GM19023 (cell line): Measurements from ENCODE around the gene SPAG4.
A peak's percentile ranks its signal among the peaks of the same experiment; 100 is the strongest.

ENCODE experiments used
- ATAC-seq: cut with Tn5 transposase; IDR thresholded peaks from one replicate; pipeline ENCODE4 v1.9.1; 2021; ENCODE audit warnings: mild to moderate bottlenecking, moderate library complexity; ENCODE audit not compliant: unreplicated experiment

SPAG4 gene

DNA sequence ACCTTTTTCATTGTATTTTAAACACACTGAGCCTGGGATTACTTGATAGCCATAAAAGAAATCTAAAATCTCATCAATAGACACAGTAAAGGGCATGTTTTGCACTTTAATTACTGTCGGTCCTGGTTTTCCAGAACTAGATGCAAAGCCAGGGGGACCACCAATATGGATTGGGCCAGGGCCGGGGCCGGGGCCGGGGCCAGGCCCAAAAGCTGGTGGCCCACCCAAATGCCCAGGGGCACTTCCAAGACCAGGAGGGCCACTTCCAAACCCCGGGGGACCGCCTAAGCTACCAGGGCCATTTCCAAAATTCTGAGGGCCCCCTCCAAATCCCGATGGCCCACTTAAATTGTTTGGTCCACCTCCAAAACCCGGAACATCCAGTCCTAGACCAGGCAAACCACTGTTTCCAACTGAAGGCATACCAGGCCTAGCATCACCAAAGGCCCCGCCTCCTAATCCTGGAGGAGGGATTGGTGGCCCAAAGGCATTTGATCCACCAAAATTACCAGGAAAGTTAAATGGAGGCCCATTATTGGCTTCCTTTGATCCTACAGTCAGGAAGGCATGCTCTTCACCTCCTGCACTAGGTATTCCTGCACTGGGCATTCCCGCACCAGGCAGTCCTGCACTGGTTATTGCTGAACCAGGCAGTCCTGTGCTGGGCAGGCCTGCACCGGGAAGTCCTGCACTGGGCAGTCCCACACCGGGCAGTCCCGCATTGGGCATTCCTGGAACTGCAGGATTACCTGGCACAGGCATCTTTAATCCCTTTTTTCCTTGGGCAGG lies 37.2 kb downstream of the SPAG4 start:
- ATAC-seq: no peak

GRCh38 chr20:35653430-35653734 lies 37.8 kb downstream of the SPAG4 start:
- ATAC-seq: no peak

GRCh38 chr20:35653893-35654292 lies 38.3 kb downstream of the SPAG4 start:
- no peak for ATAC-seq

DNA sequence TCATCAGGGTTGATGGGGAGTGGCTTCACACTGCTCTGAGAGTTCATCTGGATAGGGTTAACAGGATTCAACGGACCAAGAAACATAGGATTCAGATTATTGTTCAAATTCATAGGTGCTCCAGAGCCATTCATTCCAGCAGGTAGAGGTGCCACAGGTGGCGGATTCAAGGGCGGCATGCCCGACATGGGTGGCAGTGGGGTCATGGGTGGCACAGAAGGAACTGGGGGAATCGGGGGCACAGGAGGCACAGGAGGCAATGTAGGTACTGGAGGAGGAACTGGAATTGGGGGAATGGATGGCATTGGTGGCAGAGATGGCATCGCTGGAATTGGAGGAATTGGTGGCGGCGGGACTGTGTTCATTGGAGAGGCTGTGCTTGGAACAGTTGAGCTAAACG lies 38.8 kb downstream of the SPAG4 start:
- no peak for ATAC-seq

GRCh38 chr20:35657271-35657670 lies 41.6 kb downstream of the SPAG4 start:
- no peak for ATAC-seq

- no peak for ATAC-seq
Observed at GRCh38 chr20:35660122-35660937, 44.7 kb downstream of the SPAG4 start.

DNA sequence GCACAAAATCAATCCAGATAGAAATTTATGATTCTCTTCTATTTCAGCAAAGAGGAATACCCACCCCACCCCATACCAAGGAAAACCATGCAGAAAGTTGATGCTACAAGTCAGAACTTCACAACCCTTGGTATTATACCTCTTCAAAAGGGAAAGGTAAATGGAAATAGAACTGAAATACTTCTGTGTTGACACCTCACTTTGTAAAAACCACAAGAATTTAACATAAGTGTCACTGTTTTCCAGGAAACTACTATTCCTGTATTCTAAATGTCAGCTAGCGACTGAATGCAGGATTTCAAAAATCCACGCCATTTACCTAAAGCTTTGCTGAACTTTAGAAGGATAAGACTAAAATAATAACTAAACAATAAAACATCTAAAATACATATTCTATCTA lies 45.4 kb downstream of the SPAG4 start:
- ATAC-seq: no peak

GRCh38 chr20:35661908-35662307 lies 46.3 kb downstream of the SPAG4 start:
- ATAC-seq: no peak

DNA sequence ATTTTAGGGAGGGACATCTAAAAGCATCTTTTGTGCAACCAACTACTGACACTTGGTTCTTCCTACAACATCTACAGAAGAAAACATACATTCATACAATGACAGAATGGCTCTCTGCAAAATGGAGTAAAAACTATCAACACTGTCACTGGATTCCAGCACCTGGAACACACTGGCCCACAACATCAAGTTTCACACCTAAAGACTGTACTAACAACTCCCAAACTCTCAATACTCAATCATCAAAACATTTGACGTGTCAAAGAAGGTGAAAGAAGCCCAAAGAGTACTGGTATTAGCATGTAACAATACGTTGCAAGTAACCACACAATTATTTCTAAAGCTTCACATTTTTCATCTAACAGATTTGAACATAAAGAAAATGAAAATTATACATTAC lies 46.9 kb downstream of the SPAG4 start:
- ATAC-seq: no peak

GRCh38 chr20:35663516-35664465 lies 48.2 kb downstream of the SPAG4 start:
- peak; percentile 20 for ATAC-seq

DNA sequence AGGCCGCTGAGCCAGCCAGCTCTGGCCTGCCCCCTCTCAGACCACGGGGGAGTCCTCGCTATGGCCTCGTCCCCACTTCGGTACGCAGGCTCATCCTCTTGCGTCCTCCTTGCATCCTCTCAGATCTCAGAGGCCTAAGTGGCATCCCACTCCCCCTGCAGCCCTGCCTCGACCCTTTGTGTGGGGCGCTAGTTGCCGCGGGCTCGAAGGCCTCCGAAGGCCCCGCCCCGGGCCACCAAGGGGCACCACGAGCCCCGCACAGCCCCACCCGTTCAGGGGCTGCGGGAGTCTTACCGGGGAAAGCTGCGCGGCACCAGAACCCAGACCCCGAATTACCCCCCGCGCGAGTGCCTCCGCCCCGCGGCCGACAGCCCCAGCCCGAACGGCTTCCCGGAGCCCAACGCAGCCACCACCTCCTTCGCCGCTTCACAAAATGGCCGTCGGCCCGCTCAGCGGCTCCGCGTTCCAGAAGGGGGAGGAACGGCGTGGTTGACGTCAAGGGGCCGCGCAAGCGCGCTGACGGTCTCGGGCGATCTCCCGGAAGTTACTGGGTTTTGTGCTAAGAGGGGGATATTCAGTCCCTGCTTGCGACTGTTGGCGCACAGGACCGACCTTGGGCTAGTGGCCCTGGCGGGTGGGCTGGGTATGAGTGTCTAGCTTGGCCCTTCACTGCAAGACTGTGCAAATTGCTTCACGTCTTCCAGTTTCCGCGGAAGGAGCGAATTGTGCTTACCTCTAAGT lies 49.0 kb downstream of the SPAG4 start, which contains the start of the genes CPNE1 and RBM12:
CPNE1 (minus strand) TSS at position 435 of the 741 bp plus-strand sequence. CDS start 31,977 bp downstream, outside the sequence.
RBM12 (minus strand) TSS at position 435 of the 741 bp plus-strand sequence. CDS start 9,578 bp downstream, outside the sequence.
- ATAC-seq: peak; percentile 81

DNA sequence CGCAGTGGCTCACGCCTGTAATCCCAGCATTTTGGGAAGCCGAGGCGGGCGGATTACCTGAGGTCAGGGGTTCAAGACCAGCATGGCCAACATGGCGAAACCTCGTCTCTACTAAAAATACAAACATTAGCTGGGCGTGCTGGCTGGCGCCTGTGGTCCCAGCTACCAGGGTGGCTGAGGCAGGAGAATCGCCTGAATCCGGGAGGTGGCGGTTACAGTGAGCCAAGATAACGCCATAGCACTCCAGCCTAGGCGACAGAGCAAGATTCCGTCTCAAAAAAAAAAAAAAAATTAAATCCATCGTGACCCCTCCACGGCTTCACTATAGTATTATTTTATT lies 50.3 kb downstream of the SPAG4 start:
- no peak for ATAC-seq

- no peak for ATAC-seq
Observed at GRCh38 chr20:35669221-35669620, 53.6 kb downstream of the SPAG4 start.

DNA sequence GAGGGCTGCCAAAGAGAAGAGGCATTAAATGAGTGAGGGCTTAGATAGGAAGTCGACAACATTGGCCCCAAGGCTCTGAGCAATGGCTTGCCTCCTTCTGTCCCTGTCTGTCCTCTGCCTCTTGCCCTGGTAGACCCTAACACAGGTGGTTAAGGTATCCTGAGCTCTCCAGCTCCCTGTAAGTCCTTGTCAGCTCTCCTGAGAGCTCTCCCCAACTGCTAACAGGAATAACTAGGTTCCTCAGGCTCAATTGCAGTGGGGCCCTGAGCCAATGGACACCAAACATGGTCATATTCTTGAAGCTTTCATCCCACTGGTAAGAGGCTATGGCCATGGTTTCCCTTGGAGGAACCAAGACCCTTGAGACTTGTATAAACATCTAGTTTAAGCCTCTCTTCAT lies 54.1 kb downstream of the SPAG4 start:
- no peak for ATAC-seq
